Spleen (tissue), 11 donors: Measurements from ENCODE around the gene HFE. TPM values are rescaled to one million over a fixed set of nuclear protein-coding genes. Genes with fewer than 3 reads are reported as not detected.
A peak's percentile ranks its signal among the peaks of the same experiment; 100 is the strongest.

ENCODE experiments used
- DNase-seq: peaks from one replicate; pipeline ENCODE4 v3.0.0-alpha.2; 2020
- H3K27ac ChIP-seq, 8 donors: fragments of 200-600 bp; sonication (generic) in 7 of 8; 1 replicate in 4 of 8; 2 replicates in 4 of 8; pipeline versions ENCODE4 v1.5.0 to v1.8.0; 2016 to 2021; ENCODE audit warnings: inconsistent platforms in 4 of 8, mild to moderate bottlenecking in 4 of 8, moderate library complexity in 1 of 8
- H3K27me3 ChIP-seq, 7 donors: fragments of 200-600 bp; sonication (generic) in 6 of 7; replicated peaks in 1 of 7; 1 replicate in 4 of 7; 2 replicates in 3 of 7; pipeline versions ENCODE4 v1.5.0 to v1.8.0; 2016 to 2021; ENCODE audit warnings: inconsistent platforms in 3 of 7, mild to moderate bottlenecking in 1 of 7
- H3K36me3 ChIP-seq, 6 donors: fragments of 200-600 bp; sonication (generic) in 5 of 6; 1 replicate in 4 of 6; 2 replicates in 2 of 6; pipeline versions ENCODE4 v1.5.0 to v1.8.0; 2016 to 2021; ENCODE audit warnings: inconsistent platforms in 2 of 6
- H3K4me1 ChIP-seq, 6 donors: fragments of 200-600 bp; sonication (generic) in 5 of 6; 1 replicate in 3 of 6; 2 replicates in 3 of 6; pipeline versions ENCODE4 v1.5.0 to v1.8.0; 2016 to 2021; ENCODE audit warnings: inconsistent platforms in 3 of 6
- H3K4me3 ChIP-seq, 8 donors: fragments of 200-600 bp; sonication (generic) in 7 of 8; 1 replicate in 4 of 8; 2 replicates in 4 of 8; pipeline versions ENCODE4 v1.5.0 to v1.8.0; 2016 to 2021; ENCODE audit warnings: inconsistent platforms in 4 of 8, mild to moderate bottlenecking in 4 of 8, moderate library complexity in 2 of 8
- H3K9me3 ChIP-seq, 8 donors: fragments of 200-600 bp; sonication (generic) in 7 of 8; 1 replicate in 4 of 8; 2 replicates in 4 of 8; pipeline versions ENCODE4 v1.5.0 to v1.8.0; 2016 to 2021; ENCODE audit warnings: inconsistent platforms in 4 of 8
- CTCF ChIP-seq, 11 experiments: fragments of 200-600 bp in 7 of 11; fragments of 450-650 bp in 4 of 11; sonication (generic) in 4 of 11; IDR thresholded peaks in 8 of 11; conservative IDR thresholded peaks in 3 of 11; 1 replicate in 7 of 11; 2 replicates in 4 of 11; pipeline versions ENCODE4 v1.4.0 to v1.8.0; 2016 to 2021; ENCODE audit warnings: antibody characterized with exemption in 11 of 11, inconsistent platforms in 4 of 11, mild to moderate bottlenecking in 1 of 11
- POLR2A ChIP-seq, 3 donors: fragments of 450-650 bp; IDR thresholded peaks; one replicate each; pipeline ENCODE4 v1.5.1; 2017; ENCODE audit warnings: antibody characterized with exemption in 3 of 3, mild to moderate bottlenecking in 1 of 3
- POLR2AphosphoS5 ChIP-seq, 3 donors: sonication (generic); formaldehyde crosslinking; IDR thresholded peaks; one replicate each; pipeline ENCODE4 v1.5.1; 2017; ENCODE audit warnings: antibody characterized with exemption in 3 of 3
- WGBS, 5 donors: extraction: QIAGEN DNeasy Blood & Tissue Kit in 3 of 5; methylation state at CpG; one replicate each; pipeline versions ENCODE4 v1.1.5 to v1.1.7; 2013 to 2018; 5-methylcytosine and 5-hydroxymethylcytosine counted together
- intact Hi-C: fragments of 100-400 bp; cut with DNase I; formaldehyde crosslinking; loops from one replicate; pipeline ENCODE4 v1.15.0; 2023; ENCODE audit warnings: low total_unique reads
- polyA plus RNA-seq, 3 donors: library from polyadenylated mRNA; stranded (reverse); fragments of 200-250 nt; gene quantifications; one replicate each; pipeline ENCODE4 v1.2.1, GENCODE V29; 2013
- total RNA-seq, 7 donors: library from RNA; depleted of rRNA in 3 of 7; stranded (reverse); fragments of >200 nt in 3 of 7; fragmentation: NEBNext Ultra II Directional in 4 of 7; extraction: Animal tissue kit (Norgen Biotek cat#: 25700) in 4 of 7; gene quantifications; one replicate each; pipeline versions ENCODE4 v1.1.0 to v1.2.1, GENCODE V29; 2016 to 2021
- donor health status: healthy with polysubstance abuse.
- donor health status: DM: no; HTN: no; CAD: no; lungs with moderate emphysema.
- donor health status: DM: no; HTN: no; CAD: no.
- donor health status: Bipolar disorder and iron deficiency.
- donor health status: healthy.
- donor health status: DM: no; HTN: no; CAD: no.
- donor health status: DM: yes; HTN: yes; CAD: no.

Gene HFE
- total and polyA plus RNA-seq, 10 donors, result 2.4 to 30.3 (median 14.1) TPM

DNA sequence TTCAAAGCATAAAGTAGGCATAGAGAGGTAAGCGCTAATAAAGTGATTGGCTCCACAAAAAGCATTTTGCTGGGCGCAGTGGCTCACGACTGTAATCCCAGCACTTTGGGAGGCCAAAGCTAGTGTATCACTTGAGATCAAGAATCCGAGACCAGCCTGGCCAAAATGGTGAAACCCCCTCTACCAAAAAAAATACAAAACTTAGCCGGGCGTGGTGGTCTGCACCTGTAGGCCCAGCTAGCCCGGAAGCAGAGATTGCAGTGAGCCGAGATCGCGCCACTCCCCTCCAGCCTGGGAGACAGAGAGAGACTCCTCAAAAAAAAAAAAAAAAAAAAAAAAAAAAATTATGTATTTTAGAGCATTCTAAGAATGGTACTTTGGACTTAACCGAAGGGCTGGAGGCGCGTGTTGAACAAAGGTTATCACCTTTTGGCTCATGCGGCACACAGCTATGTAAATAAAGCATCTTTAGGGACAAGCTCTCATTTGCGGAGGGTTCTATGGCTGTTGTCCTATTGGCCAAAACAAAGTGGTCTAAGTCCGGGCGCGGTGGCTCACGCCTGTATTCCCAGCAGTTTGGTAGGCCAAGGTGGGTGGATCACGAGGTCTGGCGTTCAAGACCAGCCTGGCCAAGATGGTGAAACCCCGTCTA, 17.4 kb downstream of the HFE start:
- Histone ChIP-seq H3K27me3 (no peaks in the 10 kb centered on the region), H3K4me3 (peak overlapping the region in 7 of 8 donors; percentile 4 to 74 (median 40)), H3K9me3 (no peaks in the 10 kb centered on the region), H3K36me3 (no peaks in the 10 kb centered on the region), H3K27ac (peak overlapping the region; percentile 92 to 96 (median 94)), H3K4me1 (peaks cover 0 to 20% (median 14%) of the 10 kb centered on the region in 6 donors)
- WGBS, 5 donors, result 44 to 55% (median 51%) methylated on average over 22 of the region's 22 CpGs
- intact Hi-C loops, result no loop called here
- no peak for TF ChIP-seq POLR2AphosphoS5 (IDR thresholded peaks at IDR 0.05)
- TF ChIP-seq CTCF (IDR thresholded peaks at IDR 0.05 in 8 of 11, conservative IDR thresholded peaks at IDR 0.05 in 3 of 11), result no peak
- DNase-seq, result peak; percentile 79

GRCh38 chr6:26105109-26105730, 18.0 kb downstream of the HFE start:
- DNase-seq, result no peak
- Histone ChIP-seq H3K4me3 (no peak overlapping the region), H3K4me1 (peaks cover 0 to 20% (median 14%) of the 10 kb centered on the region in 6 donors), H3K36me3 (no peaks in the 10 kb centered on the region), H3K9me3 (no peaks in the 10 kb centered on the region), H3K27ac (peak overlapping the region in 2 of 8 donors; percentile 92 to 96), H3K27me3 (no peaks in the 10 kb centered on the region)
- WGBS, 5 donors, result 85 to 99% (median 96%) methylated on average over 8 of the region's 8 CpGs
- no peak for TF ChIP-seq POLR2AphosphoS5 (IDR thresholded peaks at IDR 0.05)
- TF ChIP-seq CTCF (IDR thresholded peaks at IDR 0.05 in 8 of 11, conservative IDR thresholded peaks at IDR 0.05 in 3 of 11), result no peak
- TF ChIP-seq POLR2A (IDR thresholded peaks at IDR 0.05), result no peak
- intact Hi-C loops, result no loop called here

- H3K36me3 ChIP-seq, result no peaks in the 10 kb centered on the region
- peaks cover 0 to 20% (median 14%) of the 10 kb centered on the region in 6 donors for H3K4me1 ChIP-seq
- H3K27me3 ChIP-seq, result no peaks in the 10 kb centered on the region
- no peak overlapping the region for H3K27ac ChIP-seq
- H3K4me3 ChIP-seq, result no peak overlapping the region
- DNase-seq, result no peak
- H3K9me3 ChIP-seq, result no peaks in the 10 kb centered on the region
- intact Hi-C loops, result no loop called here
- WGBS, 5 donors, result 91 to 97% (median 97%) methylated on average over 4 of the region's 4 CpGs
- TF ChIP-seq POLR2AphosphoS5 (IDR thresholded peaks at IDR 0.05) (no peak), CTCF (IDR thresholded peaks at IDR 0.05 in 8 of 11, conservative IDR thresholded peaks at IDR 0.05 in 3 of 11) (no peak), POLR2A (IDR thresholded peaks at IDR 0.05) (no peak)
Observed at GRCh38 chr6:26105842-26106241, 18.6 kb downstream of the HFE start.

DNA sequence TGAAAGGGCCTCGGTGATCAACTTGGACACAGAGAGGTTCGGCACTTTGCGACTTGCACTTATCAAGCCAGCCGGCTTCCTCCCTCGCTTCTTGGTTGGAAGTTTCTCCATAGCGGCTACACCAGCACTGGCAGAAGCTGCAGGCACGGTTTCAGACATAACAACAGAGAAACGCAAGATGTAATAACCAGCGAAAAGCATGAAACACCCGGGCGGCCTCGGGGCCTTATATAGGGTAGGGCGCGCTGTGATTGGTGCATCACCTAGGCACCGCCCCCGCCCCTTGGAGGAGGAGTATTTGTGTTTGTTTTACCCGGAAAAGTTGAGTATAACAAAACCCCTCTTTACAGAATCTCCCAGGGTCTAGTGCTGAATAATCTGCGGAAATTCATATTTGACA, 20.7 kb downstream of the HFE start:
- H3K4me1 ChIP-seq, result peaks cover 0 to 17% (median 13%) of the 10 kb centered on the region in 6 donors
- H3K9me3 ChIP-seq, result no peaks in the 10 kb centered on the region
- no peak for DNase-seq
- intact Hi-C loops, result no loop called here
- TF ChIP-seq CTCF (IDR thresholded peaks at IDR 0.05 in 8 of 11, conservative IDR thresholded peaks at IDR 0.05 in 3 of 11) (no peak), POLR2AphosphoS5 (IDR thresholded peaks at IDR 0.05) (no peak), POLR2A (IDR thresholded peaks at IDR 0.05) (no peak)
- H3K4me3 ChIP-seq, result no peak overlapping the region
- H3K27ac ChIP-seq, result no peak overlapping the region
- H3K27me3 ChIP-seq, result no peaks in the 10 kb centered on the region
- 95 to 98% (median 96%) methylated on average over 18 of the region's 18 CpGs for WGBS, 5 donors
- no peaks in the 10 kb centered on the region for H3K36me3 ChIP-seq
